Kidney glomerular epithelial cell (primary cell): ENCODE data around the gene GALNT5.
A peak's percentile ranks its signal among the peaks of the same experiment; 100 is the strongest.
"Not testable (repeated sequence)": the region's sequence is repeated elsewhere in the genome, so short reads cannot be mapped to it uniquely, and the experiment has no call there.

ENCODE experiments used
- DNase-seq: peaks from one replicate; lab custom pipeline; 2025; lab: John Stamatoyannopoulos, UW

GALNT5 gene

GRCh38 chr2:157251932-157252331 is 5.6 kb upstream of the GALNT5 start:
- no peak for DNase-seq

GRCh38 chr2:157252529-157252928 is 5.0 kb upstream of the GALNT5 start:
- no peak for DNase-seq

GRCh38 chr2:157254041-157254440 is 3.5 kb upstream of the GALNT5 start:
- DNase-seq = no peak

- no peak for DNase-seq
Measured at GRCh38 chr2:157255746-157256145, 1.8 kb upstream of the GALNT5 start.

GRCh38 chr2:157256626-157257025 is 879 bp upstream of the GALNT5 start:
- no peak for DNase-seq

GRCh38 chr2:157258520-157259326 is 1.2 kb downstream of the GALNT5 start:
- no peak for DNase-seq

- no peak for DNase-seq
Measured at GRCh38 chr2:157259386-157259785, 1.9 kb downstream of the GALNT5 start.

- DNase-seq = no peak
Measured at GRCh38 chr2:157259960-157260359, 2.5 kb downstream of the GALNT5 start.

- no peak for DNase-seq
Measured at GRCh38 chr2:157260533-157261198, 3.2 kb downstream of the GALNT5 start.

- DNase-seq = peak; percentile 11
Measured at GRCh38 chr2:157261199-157261782, 3.8 kb downstream of the GALNT5 start.

- no peak for DNase-seq
Measured at GRCh38 chr2:157262248-157262647, 4.7 kb downstream of the GALNT5 start.

- DNase-seq = no peak
Measured at GRCh38 chr2:157264099-157264498, 6.6 kb downstream of the GALNT5 start.

- DNase-seq = no peak
Measured at GRCh38 chr2:157265825-157266224, 8.3 kb downstream of the GALNT5 start.

- no peak for DNase-seq
Measured at GRCh38 chr2:157267476-157267875, 10.0 kb downstream of the GALNT5 start.

GRCh38 chr2:157269060-157269459 is 11.6 kb downstream of the GALNT5 start:
- DNase-seq = no peak

- DNase-seq = no peak
Measured at GRCh38 chr2:157269922-157270321, 12.4 kb downstream of the GALNT5 start.

GRCh38 chr2:157271590-157272203 is 14.2 kb downstream of the GALNT5 start:
- DNase-seq = no peak

- not testable (repeated sequence) for DNase-seq
Measured at GRCh38 chr2:157279311-157279710, 21.8 kb downstream of the GALNT5 start.

- DNase-seq = no peak
Measured at GRCh38 chr2:157281316-157281715, 23.8 kb downstream of the GALNT5 start.

GRCh38 chr2:157283468-157283867 is 26.0 kb downstream of the GALNT5 start:
- no peak for DNase-seq

GRCh38 chr2:157287160-157287559 is 29.7 kb downstream of the GALNT5 start:
- DNase-seq = no peak

GRCh38 chr2:157290525-157290924 is 33.0 kb downstream of the GALNT5 start:
- no peak for DNase-seq

- DNase-seq = peak; percentile 8
Measured at GRCh38 chr2:157291018-157291417, 33.5 kb downstream of the GALNT5 start.
